GM12878 (cell line): ENCODE data around the gene CUL9. TPM values are rescaled to one million over a fixed set of nuclear protein-coding genes. Genes with fewer than 3 reads are reported as not detected.

Experiments used
- BHLHE40 ChIP-seq, 2 experiments: fragments of 450-650 bp in 1 of 2; IDR thresholded peaks; 2 replicates each; pipeline ENCODE4 v1.6.1; 2011 to 2017; ENCODE audit warnings: low read depth in 2 of 2, borderline replicate concordance in 1 of 2, improper control_type of control experiment in 1 of 2, low read length in 1 of 2, mild to moderate bottlenecking in 1 of 2
- MTA3 ChIP-seq: IDR thresholded peaks from 2 replicates; pipeline ENCODE4 v1.6.1; 2012; ENCODE audit warnings: low read length, inconsistent platforms, borderline replicate concordance
- SMARCA5 ChIP-seq: fragments of 450-650 bp; IDR thresholded peaks from 2 replicates; pipeline ENCODE4 v1.6.1; 2017; ENCODE audit warnings: mild to moderate bottlenecking
- ZSCAN29 ChIP-seq: fragments of 450-650 bp; IDR thresholded peaks from 2 replicates; pipeline ENCODE4 v1.6.1; 2017; ENCODE audit warnings: mild to moderate bottlenecking, moderate library complexity
- polyA plus RNA-seq, 11 experiments: library from polyadenylated mRNA; depleted of rRNA in 4 of 11; unstranded in 6 of 11; stranded (reverse) in 5 of 11; fragments of >200 nt; fragmentation: Nextera tagmentation in 4 of 11; fragmentation: Illumina TruSeq in 1 of 11; extraction: Ambion mirVana in 4 of 11; extraction: Trizol in 1 of 11; gene quantifications; 1 replicate in 1 of 11; 2 replicates in 10 of 11; pipeline versions ENCODE4 v1.2.1 to v1.2.3, GENCODE V29; 2011 to 2016; ENCODE audit warnings: inconsistent platforms in 2 of 11, missing spikeins in 2 of 11, low read depth in 1 of 11
- total RNA-seq, 4 experiments: library from RNA; depleted of rRNA in 3 of 4; stranded (reverse); fragments of >200 nt in 3 of 4; fragmentation: Illumina TruSeq in 1 of 4; extraction: Trizol in 1 of 4; gene quantifications; 2 replicates each; pipeline versions ENCODE4 v1.2.1 to v1.2.3, GENCODE V29; 2013 to 2021
- TF ChIP-seq, protein P1 (sequence below): IDR thresholded peaks from 2 replicates; pipeline ENCODE4 v1.6.1; 2011; ENCODE audit warnings: borderline replicate concordance, low read depth, mild to moderate bottlenecking, moderate library complexity, mixed read lengths, low read length; ENCODE audit not compliant: insufficient read depth; ENCODE audit errors: extremely low read length
- TF ChIP-seq, protein P2 (sequence below): fragments of 450-650 bp; IDR thresholded peaks from 2 replicates; pipeline ENCODE4 v1.6.1; 2017; ENCODE audit warnings: mild to moderate bottlenecking, moderate library complexity
- TF ChIP-seq, protein P3 (sequence below): IDR thresholded peaks from 2 replicates; pipeline ENCODE4 v1.6.1; 2012; ENCODE audit warnings: low read depth, low read length, improper control_type of control experiment
- TF ChIP-seq, protein P4 (sequence below): fragments of 450-650 bp; IDR thresholded peaks from 2 replicates; pipeline ENCODE4 v1.6.1; 2017; ENCODE audit warnings: antibody characterized with exemption, mild to moderate bottlenecking, moderate library complexity

CUL9 gene
- total and polyA plus RNA-seq, 10 of the 15 experiments (the other 5 are each of a cell fraction or from before 2014, with no cell fraction given) = 1.2 to 48.3 (median 17.2) TPM

DNA sequence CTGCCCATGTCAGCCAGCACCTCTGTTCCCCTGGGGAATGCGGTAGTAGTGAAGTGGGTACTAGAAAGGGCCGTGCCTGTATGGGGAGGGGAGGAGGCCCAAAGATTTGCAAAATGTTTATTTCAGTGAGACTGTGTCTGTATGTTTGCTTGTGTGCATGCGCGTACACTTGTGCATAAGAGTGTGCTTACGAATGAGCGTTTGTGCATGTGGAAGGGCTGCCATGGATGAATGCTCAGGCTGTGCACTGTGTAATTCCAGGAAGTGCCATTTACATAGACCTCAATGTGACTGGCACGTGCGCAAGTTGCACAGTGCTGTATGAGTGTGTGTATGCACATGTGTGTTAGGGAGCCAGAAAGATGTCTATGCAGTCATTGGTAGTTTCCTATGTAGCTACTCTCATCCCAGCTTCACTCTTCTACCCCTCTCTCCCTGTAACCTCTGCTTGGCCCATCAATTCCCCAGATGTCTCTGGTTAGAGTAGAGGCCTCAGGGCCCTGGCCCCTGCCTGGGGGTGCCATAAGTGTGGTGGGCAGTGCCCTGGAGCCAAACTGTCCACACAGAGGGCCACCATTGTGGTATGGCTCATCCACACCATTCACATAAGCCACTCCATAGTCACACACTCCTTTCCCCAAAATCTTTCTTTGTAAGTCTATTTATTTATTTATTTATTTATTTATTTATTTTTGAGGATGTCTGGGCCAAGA, 89.3 kb downstream of the CUL9 start (continued):
- TF ChIP-seq, protein P1, sequence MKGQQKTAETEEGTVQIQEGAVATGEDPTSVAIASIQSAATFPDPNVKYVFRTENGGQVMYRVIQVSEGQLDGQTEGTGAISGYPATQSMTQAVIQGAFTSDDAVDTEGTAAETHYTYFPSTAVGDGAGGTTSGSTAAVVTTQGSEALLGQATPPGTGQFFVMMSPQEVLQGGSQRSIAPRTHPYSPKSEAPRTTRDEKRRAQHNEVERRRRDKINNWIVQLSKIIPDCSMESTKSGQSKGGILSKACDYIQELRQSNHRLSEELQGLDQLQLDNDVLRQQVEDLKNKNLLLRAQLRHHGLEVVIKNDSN = peak; percentile 35
- TF ChIP-seq, protein P2, sequence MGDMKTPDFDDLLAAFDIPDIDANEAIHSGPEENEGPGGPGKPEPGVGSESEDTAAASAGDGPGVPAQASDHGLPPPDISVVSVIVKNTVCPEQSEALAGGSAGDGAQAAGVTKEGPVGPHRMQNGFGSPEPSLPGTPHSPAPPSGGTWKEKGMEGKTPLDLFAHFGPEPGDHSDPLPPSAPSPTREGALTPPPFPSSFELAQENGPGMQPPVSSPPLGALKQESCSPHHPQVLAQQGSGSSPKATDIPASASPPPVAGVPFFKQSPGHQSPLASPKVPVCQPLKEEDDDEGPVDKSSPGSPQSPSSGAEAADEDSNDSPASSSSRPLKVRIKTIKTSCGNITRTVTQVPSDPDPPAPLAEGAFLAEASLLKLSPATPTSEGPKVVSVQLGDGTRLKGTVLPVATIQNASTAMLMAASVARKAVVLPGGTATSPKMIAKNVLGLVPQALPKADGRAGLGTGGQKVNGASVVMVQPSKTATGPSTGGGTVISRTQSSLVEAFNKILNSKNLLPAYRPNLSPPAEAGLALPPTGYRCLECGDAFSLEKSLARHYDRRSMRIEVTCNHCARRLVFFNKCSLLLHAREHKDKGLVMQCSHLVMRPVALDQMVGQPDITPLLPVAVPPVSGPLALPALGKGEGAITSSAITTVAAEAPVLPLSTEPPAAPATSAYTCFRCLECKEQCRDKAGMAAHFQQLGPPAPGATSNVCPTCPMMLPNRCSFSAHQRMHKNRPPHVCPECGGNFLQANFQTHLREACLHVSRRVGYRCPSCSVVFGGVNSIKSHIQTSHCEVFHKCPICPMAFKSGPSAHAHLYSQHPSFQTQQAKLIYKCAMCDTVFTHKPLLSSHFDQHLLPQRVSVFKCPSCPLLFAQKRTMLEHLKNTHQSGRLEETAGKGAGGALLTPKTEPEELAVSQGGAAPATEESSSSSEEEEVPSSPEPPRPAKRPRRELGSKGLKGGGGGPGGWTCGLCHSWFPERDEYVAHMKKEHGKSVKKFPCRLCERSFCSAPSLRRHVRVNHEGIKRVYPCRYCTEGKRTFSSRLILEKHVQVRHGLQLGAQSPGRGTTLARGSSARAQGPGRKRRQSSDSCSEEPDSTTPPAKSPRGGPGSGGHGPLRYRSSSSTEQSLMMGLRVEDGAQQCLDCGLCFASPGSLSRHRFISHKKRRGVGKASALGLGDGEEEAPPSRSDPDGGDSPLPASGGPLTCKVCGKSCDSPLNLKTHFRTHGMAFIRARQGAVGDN = peak; percentile 44; the same call in 1 of the 2 replicates
- TF ChIP-seq BHLHE40 (IDR thresholded peaks at IDR 0.05; ENCODE audit: borderline replicate concordance in 1 of 2, low read depth in 2 of 2, low read length in 1 of 2) (peak; percentile 95 to 96), SMARCA5 (0 out of 2 replicates have a peak, but pooled peaks have one; percentile 36), MTA3 (no peak), ZSCAN29 (peak; percentile 79)
- TF ChIP-seq, protein P3, sequence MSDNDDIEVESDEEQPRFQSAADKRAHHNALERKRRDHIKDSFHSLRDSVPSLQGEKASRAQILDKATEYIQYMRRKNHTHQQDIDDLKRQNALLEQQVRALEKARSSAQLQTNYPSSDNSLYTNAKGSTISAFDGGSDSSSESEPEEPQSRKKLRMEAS = 0 out of 2 replicates have a peak, but pooled peaks have one; percentile 21
- TF ChIP-seq, protein P4, sequence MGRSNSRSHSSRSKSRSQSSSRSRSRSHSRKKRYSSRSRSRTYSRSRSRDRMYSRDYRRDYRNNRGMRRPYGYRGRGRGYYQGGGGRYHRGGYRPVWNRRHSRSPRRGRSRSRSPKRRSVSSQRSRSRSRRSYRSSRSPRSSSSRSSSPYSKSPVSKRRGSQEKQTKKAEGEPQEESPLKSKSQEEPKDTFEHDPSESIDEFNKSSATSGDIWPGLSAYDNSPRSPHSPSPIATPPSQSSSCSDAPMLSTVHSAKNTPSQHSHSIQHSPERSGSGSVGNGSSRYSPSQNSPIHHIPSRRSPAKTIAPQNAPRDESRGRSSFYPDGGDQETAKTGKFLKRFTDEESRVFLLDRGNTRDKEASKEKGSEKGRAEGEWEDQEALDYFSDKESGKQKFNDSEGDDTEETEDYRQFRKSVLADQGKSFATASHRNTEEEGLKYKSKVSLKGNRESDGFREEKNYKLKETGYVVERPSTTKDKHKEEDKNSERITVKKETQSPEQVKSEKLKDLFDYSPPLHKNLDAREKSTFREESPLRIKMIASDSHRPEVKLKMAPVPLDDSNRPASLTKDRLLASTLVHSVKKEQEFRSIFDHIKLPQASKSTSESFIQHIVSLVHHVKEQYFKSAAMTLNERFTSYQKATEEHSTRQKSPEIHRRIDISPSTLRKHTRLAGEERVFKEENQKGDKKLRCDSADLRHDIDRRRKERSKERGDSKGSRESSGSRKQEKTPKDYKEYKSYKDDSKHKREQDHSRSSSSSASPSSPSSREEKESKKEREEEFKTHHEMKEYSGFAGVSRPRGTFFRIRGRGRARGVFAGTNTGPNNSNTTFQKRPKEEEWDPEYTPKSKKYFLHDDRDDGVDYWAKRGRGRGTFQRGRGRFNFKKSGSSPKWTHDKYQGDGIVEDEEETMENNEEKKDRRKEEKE = no peak
